D341Med (cell line): ENCODE measurements around the gene CEACAM1.
A peak's percentile ranks its signal among the peaks of the same experiment; 100 is the strongest.
"Not testable (repeated sequence)": the region's sequence is repeated elsewhere in the genome, so short reads cannot be mapped to it uniquely, and the experiment has no call there.

Experiments used
- DNase-seq: peaks from one replicate; pipeline ENCODE4 v3.0.0; 2012; ENCODE audit warnings: low spot score

CEACAM1 gene

DNA sequence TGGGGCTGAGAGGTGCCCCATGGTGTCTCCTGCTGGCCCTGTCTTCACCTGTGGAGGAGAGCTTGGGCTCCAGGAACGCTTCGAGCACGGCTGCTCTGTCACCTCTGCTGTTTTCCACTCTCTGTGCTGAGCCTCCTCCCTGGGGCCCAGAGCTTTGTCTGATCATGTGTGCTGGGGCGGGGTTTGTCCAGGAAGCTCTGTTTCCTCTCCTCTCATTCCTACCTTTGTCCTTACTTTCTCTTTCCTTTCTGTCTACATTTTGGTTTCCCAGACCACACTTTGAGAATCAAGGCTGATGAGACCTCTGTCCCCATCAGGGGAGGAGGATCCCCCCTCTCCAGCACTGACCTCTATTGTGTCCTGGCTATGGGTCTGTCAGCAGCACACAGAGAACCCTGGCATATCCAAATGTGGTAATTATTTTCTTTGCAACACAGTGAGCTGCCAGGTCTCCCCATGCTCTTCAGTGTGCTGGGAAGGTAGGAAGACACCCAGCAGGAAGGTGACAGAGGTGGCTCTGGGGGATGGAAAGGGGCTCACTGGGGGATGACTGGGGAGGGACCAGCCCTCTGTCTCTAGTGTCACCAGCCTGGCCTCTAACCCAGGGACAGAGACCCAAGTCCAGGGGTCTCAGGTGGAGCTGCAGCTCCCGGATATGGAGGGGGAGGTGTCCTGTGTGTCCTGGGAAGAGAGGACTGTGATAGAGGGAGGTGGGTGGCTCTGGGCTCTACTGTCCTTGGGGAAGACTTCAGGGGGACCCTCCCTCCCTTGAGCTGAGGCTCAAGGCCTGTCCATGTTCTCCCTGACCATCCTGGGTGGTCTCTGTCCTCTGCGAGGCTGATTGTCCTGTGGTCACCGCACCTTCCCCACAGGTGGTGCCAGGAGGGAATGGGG, at the start of gene CEACAM1:
CEACAM1 (minus strand) TSS at position 128 of the 894 bp plus-strand sequence; CDS start at position 21, 107 bp downstream.
- peak; percentile 56 for DNase-seq

DNA sequence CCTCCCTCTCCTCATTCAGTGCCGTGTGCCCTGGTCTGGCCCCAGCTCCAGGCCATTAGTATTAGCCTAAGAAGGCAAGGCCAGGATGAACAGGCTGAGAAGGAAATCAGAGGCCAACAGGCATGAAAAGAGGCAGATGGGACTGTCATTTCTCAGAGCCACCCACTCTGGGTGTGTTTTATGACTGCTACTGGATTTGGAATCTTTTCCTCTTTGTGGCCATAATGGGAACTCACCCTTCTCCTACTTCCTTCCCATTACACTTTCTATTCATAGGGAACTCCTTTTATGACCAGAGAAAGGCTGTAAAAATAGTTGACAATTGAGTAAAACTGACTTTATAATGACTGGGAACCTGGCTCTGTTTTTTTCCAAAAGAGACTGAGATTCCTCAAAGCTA, 48.7 kb upstream of the CEACAM1 start:
- DNase-seq: no peak

DNA sequence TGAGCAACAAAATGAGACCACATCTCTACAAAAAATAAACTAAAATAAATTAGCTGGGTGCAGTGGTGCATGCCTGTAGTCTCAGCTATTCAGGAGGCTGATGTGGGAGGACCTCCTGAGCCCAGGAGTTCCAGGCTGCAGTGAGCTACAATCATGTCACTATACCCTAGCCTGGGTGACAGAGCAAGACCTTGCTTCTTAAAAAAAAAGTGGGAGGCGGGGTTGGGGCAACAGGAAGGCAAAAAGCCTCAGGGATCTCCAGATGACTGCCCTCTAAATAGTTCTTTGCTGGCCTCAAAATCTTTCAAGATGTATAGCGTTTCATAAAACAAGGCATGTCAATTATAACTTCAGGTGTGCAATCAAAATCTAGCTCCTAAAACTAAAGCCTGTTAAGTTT, 48.0 kb upstream of the CEACAM1 start:
- no peak for DNase-seq

DNA sequence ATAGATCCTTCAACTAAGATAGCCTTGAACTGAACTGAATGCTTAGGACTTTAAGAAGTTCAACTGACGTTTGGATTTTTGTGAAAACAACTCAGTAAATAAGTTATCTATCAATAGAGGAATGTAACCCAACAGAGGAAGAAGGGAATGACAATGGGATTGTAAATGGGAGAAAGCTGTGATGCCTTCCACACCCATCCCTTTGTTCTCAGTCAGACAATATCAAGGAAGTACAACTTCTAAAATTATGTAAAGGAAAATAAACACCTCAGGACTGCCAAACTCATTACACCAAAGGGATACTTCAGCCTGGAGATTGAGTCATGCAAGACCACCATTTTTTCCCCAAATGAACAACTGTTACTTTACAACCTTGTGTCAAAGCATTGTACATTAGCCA, 45.4 kb upstream of the CEACAM1 start:
- no peak for DNase-seq

DNA sequence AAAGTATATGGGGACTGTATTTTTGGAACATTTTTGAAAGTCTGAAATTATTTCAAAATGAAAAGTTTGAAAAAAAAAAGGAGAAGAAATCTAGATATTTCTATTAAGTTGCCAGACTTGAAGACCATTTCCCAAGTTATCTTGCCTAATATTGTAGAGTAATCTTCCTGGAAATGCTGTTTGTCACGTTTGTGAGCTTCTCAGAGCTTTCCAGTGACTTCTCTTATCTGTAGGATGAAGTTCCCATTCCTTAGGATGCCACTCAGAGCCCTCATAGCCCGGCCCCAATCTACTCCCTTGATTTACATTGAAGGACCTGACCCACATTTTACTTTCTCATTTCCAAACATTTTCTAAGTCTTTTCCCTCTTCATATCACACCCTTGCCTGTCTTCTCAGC, 42.8 kb upstream of the CEACAM1 start:
- no peak for DNase-seq

DNA sequence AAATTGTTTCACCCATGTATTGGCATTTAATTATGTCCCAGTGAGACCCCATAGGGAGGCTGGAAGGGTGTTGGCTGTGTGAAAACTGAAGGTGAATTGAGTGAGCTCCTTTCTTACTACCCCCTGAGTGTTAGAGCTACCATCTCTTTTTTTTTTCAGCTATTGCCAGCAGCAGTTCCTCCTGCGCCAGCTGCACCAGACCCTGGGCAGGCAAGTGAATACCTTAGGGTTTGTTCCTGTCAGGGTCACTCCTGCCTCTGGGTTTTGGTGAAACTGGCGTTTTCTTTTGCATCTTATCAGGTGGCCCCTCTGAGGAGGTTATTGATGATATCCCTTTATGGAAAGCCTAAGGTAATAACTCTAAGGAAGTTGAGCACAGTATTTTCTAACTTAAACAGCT, 40.9 kb upstream of the CEACAM1 start:
- DNase-seq: no peak

DNA sequence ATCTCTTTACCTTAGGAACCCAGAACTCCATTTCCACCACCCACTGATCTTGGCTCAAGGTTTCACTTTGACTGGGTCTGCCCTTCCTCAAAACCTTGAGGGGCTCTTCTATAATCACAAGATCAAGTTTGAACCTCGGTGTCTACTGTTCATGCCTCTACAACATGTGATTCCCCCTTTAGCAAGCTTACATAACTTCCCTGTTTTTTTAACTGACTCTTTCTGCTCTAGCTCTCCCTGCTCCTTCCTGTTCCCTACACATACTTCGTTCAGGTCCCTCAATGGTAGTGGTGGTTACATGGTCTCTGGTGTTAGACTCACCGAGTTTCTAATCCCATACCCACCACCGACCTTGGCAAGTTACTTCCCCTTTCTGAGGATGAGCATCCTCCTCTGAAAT, 39.7 kb upstream of the CEACAM1 start:
- DNase-seq: no peak

DNA sequence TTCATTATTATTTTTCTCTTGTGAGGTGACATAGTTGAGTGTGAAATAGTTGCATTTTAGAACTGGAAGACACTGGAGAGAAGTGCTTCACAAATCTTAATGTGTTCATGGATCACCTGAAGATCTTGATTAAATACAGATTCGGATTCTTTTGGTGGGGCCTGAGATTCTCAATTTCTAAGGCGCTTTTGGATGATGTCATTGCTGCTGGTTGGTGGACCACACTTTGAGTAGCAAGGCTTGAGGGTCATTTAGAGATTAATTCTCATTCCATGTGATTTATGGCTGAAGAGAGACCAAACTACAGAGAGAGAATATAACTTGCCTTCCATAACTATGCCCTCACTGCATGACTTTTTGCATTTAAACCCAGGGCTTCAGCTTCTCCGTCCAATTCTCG, 39.3 kb upstream of the CEACAM1 start:
- DNase-seq: no peak

DNA sequence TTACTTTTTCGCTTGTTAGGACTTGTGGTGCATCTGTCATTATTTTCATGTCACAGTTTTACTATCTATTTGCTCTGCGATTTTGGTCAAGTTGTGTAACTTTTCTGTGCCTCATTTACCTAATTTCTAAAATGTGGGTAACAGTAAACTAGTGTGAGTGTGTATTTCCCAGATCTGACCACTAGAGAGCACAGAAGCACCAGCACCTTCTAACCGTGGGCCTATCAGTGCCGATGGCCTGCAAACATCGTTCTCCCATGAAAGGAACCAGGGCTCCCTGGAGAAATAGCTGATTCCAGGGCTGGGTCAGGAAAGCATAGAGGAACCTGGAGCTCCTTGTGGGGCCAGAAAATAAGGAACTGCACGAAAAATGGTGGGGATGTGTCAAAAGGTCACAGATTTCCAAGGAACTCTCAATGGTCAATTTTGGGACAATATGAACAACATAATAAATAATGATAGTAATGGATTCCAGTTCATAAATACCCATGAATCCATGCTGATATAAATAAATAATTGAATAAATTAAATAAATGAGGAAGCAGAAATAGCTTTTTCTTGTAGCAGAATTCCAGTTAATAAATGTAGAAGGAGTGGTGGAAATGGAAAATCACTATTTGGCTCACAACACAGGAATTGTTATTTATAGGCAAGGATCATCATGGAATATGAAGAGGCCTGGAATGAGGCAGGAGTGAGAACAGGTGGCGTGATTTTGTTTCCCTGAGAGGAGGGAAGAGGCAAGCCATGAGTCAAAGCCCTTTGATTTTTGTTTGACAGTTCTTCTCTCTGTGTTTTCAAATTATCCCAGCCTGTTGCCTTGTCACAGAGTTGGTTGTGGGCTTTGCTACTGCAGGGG, 35.3 kb upstream of the CEACAM1 start:
- peak; percentile 68 for DNase-seq

DNA sequence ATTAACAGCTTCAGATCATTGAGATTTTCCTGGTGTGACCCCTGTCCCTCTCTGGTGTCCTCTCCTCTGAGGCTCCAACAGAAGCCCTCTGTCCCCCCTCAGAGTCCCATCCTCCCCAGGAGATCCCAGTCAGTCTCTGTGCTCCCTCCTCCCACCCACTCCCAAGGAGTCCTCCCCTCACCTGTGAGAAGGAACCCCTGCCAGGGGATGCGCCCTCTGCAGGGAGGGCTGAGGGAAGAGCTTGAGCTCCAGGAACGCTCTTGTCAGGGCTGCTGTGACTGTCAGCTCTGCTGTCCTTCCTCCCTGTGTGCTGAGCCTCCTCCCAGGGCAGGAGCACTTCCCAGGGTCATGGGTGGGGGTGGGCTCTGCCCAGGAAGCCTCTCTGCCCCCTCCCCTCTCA, 33.2 kb upstream of the CEACAM1 start:
- no peak for DNase-seq

DNA sequence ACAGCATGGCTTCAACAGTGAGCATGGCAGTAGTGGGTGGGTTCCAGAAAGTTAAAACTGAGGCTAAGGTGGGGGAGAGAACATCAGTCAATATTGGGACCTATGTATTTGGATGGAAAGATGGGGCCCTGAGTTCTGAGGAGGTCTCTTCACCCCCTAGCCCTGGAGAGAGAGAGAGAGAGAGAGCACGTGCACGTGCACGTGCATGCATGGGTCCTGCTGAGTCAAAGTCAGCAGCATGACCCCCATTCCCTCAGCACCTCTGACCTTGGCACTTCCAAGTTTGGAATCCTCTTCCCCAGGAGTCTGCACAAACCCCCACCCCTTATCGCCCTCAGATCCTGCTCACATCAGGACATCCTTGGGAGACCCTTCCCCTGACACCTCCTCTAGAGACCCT, 32.5 kb upstream of the CEACAM1 start:
- DNase-seq: no peak

DNA sequence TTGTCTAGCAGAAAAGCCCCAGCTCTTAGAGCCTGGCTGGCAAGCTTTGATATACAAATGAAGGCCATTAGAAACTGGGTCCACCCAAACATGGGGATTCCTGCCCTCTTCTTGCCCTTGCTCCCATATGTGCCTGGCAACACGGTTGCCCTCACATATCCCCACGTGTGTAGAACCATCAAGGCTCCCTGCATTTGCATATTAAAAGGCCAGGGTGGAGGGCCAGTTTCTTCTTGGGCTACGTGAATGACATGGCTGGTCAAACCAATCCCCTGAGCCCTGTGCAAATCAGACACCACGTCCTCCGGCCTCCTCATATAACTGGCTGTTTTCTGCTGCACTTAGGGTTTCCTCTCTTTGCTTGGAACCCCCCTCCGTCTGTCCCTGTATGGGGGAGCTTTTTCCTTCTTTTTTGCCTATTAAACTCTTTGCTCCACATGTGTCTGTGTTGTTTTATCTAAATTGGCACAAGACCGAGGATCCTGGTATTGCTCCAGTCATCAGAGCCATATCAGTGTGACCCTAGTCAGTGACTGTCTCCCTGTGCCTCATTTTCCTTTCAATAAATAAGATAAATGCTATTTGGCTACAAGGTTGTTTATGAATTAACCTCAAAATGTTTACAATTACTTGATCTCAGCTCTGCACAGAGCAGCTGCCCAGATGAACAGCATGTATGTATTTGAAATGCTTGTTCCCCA, 30.3 kb upstream of the CEACAM1 start:
- DNase-seq: no peak

DNA sequence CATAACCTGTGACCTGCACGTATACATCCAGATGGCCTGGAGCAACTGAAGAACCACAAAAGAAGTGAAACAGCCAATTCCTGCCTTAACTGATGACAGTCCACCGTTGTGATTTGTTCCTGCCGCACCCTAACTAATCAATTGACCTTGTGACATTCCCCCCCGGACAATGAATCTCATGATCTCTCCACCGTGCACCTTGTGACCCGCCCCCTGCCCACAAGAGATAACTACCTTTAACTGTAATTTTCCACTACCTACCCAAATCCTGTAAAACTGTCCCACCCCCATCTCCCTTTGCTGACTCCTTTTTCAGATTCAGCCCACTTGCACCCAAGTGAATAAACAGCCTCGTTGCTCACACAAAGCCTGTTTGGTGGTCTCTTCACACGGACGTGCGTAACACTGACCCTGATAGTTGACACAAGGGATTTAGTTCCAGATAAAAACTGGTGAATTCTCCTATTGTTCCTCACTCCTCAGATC, 29.1 kb upstream of the CEACAM1 start:
- DNase-seq: not testable (repeated sequence)

DNA sequence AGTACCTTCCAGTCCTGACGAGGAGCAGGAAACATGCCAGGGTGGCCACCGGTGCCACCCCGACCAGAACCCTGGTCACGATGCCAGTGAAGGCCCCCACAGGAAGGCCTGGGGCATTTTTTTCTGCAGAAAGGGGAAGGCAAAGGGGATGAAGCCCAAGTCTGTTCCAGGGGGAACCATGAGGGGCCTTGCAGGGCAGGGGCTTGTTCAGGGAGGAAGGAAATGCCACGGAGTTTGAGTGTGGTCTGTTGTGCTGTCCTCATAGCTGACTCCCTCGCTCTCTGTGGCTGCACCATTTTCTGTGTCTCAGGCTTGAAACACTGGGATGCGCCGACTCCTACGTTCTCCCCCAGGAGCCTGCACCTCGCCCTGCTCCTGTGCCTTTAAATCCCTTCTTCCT, 27.5 kb upstream of the CEACAM1 start:
- no peak for DNase-seq

DNA sequence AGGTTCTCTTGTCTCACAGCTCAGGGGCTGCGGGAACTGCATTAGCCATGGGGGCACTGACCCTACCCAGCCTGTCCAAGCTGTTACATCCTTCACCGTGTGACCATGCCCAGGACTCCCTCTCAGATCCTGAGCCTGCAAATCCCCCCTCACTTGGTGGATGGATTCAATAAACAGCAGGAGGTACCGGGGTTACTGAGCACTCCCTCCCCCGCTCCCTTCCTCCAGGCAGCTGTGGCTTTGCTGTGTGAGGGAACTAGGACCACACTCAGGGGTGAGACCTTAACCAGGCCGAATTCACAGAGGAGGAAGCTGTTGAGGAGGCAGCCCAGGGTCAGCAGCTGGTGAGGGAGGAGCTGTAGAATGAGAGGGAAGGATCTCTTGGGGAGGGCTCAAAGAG, 27.0 kb upstream of the CEACAM1 start:
- no peak for DNase-seq

DNA sequence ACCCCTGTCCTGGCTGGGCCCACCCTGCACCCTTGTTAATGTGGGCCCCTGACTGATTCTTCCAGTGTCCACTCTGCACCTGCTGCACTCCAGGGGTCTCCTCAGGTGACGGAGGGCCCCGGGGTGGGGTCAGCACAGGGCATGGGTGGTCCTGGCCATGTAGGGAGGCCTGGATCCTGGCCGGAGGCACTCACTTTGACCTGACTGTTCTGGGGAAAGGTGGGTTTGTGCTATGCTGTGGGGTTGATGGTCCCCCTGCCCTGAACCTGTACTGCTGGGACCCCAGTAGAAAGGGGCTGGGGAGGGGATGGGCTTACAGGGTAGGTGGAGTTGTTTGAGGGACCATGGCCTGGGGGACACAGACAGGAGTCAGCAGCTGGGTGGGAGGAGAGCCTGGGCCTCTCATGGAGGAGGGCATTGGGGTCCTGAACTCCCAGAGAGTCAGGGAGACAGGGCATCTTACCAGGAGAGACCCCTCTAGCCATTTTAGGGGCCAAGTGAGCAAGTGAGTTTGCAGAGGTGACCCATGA, 25.8 kb upstream of the CEACAM1 start:
- no peak for DNase-seq

DNA sequence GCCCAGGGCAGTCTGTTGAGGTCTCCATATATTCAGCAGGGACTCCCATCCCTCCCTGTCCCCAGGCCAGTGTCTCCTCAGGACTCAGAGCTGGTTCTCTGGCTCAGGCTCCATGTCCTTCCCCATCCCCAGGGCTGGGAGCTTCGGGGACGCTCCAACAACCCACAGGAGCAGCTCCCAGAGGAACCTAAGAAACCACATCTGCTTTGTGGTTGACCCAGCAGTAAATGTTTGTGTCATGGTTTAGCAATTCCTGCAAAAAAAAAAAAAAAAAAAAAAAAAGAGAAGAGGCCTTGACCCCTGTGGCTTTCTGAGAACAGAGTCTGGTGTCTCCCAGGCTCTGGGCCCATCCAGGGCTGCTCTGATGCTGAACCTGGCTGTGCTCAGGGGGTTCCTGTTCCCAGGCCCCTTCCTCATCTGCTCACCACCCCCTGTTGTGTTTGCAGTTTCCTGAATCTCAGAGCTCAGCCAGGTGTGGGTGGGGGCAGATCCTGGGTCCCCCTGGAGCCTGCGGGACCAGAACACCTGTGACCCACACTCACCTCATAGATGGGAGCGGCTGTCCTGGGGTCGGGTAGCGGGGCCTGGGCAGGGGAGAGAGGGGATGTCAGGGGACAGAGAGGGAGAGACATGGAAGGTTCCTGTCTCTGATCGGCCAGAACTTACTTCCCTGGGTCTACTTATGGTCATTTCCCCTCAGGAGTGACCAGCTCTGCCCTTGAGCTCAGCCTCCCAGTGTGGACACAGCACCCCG, 25.2 kb upstream of the CEACAM1 start:
- DNase-seq: no peak

DNA sequence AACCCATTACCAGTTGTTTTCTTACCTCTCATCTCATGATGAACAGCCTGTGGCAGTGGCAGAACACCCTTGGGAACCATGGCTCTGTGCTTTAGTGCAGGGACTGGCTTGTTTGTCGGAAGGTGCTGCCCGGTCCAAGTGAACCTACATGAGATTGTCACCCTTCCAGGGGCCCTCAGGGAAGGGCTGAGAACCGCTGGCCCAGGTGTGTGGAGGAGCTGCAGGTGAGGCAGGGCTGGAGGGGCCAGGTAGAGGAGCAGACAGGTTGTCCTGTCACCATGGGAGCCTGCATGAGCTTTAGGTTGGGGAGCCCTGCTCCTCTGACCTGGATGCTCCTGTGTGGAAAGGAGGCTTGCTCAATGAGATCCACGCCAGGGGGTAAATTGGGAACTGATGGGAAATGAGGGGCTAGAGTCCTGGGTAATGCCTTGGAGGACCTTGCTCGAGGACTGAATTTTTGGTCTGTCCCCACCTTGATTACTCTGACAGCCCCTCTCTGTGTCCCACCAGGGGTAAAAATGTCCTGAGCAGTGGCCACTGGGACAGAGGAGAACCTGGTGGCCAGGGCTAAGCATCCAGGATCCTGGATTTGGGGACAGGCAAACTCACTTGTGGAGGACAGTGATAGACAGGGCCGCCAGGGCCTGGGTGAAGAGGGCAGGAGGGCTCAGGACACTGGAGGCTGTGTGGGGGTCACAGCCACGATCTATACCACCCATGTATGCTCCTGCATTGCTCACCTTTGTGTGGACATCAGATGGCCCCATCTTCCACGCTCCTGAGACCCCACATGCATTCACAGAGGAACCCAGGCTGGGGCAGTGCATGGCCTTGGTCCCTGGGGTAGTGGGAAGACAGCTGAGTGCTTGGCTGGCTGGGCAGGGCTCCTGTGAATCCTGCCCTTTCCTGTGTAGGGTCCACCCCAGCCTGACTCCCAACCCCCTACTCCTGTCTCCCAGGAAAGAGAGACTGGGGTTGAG, 24.1 kb upstream of the CEACAM1 start:
- no peak for DNase-seq

DNA sequence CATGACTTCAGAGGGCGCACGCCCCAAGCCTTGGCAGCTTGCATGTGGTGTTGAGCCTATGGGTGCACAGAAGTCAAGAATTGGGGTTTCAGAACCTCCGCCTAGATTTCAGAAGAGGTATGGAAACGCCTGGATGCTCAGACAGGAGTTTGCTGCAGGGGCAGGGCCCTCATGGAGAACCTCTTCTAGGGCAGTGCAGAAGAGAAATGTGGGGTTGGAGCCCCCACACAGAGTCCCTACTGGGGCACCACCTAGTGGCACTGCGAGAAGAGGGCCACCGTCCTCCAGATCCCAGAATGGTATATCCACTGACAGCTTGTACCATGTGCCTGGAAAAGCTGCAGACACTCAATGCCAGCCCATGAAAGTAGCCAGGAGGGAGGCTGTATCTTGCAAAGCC, 22.2 kb upstream of the CEACAM1 start:
- DNase-seq: not testable (repeated sequence)

DNA sequence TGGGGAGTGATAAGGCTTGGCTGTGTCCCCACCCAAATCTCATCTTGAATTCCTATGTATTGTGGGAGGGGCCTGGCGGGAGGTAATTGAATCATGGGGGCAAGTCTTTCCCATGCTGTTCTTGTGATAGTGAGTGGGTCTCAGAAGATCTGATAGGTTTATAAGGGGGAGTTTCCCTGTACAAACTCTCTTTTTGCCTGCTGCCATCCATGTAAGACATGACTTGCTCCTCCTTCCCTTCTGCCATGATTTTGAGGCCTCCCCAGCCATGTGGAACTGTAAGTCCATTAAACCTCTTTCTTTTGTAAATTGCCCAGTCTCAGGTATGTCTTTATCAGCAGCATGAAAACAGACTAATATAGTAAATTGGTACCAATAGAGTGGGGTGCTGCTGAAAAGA, 20.8 kb upstream of the CEACAM1 start:
- DNase-seq: not testable (repeated sequence)
